ENCODE data around the gene VWF. TPM values are rescaled to one million over a fixed set of nuclear protein-coding genes. Genes with fewer than 3 reads are reported as not detected.

The VWF gene
- total RNA-seq, 2 donors from 2014 or later = 164 to 251 TPM

GRCh38 chr12:6067152-6067916 lies 57.1 kb downstream of the VWF start:
- TF ChIP-seq CTCF (IDR thresholded peaks at IDR 0.05) = peak; percentile 37
- DNase-seq (ENCODE audit: low spot score) (no peak), ATAC-seq (ENCODE audit: insufficient number of reproducible peaks, low FRiP score, low read depth) (no peak)
- no peak overlapping the region for H3K27ac ChIP-seq
- no peaks in the 10 kb centered on the region for H3K4me1 ChIP-seq (ENCODE audit: control insufficient read depth in 1 of 2, low read depth in 2 of 2)
- H3K27me3 ChIP-seq (replicated peaks; ENCODE audit: insufficient read depth) = no peaks in the 10 kb centered on the region
- no peak overlapping the region for H3K4me3 ChIP-seq
- H3K36me3 ChIP-seq = no peaks in the 10 kb centered on the region
- H3K9me3 ChIP-seq = no peaks in the 10 kb centered on the region

GRCh38 chr12:6066651-6067050 lies 57.8 kb downstream of the VWF start:
- H3K4me1 ChIP-seq (ENCODE audit: control insufficient read depth in 1 of 2, low read depth in 2 of 2) = no peaks in the 10 kb centered on the region

GRCh38 chr12:6065863-6066199 lies 58.6 kb downstream of the VWF start:
- no peak for TF ChIP-seq CTCF (IDR thresholded peaks at IDR 0.05)
- H3K36me3 ChIP-seq = no peaks in the 10 kb centered on the region
- ATAC-seq (ENCODE audit: insufficient number of reproducible peaks, low FRiP score, low read depth) = no peak
- no peaks in the 10 kb centered on the region for H3K4me1 ChIP-seq (ENCODE audit: control insufficient read depth in 1 of 2, low read depth in 2 of 2)
- H3K27me3 ChIP-seq (replicated peaks; ENCODE audit: insufficient read depth) = no peaks in the 10 kb centered on the region
- no peak for DNase-seq (ENCODE audit: low spot score)
- no peak overlapping the region for H3K27ac ChIP-seq
- H3K9me3 ChIP-seq = no peaks in the 10 kb centered on the region
- H3K4me3 ChIP-seq = no peak overlapping the region

More at GRCh38 chr12:6066651-6067050, 57.8 kb downstream of the VWF start:
- Histone ChIP-seq H3K27ac (no peak overlapping the region), H3K9me3 (no peaks in the 10 kb centered on the region), H3K27me3 (replicated peaks; ENCODE audit: insufficient read depth) (no peaks in the 10 kb centered on the region), H3K36me3 (no peaks in the 10 kb centered on the region), H3K4me3 (no peak overlapping the region)
- DNase-seq (ENCODE audit: low spot score) (no peak), ATAC-seq (ENCODE audit: insufficient number of reproducible peaks, low FRiP score, low read depth) (no peak)
- no peak for TF ChIP-seq CTCF (IDR thresholded peaks at IDR 0.05)

GRCh38 chr12:6065131-6065862 lies 59.2 kb downstream of the VWF start:
- Histone ChIP-seq H3K36me3 (no peaks in the 10 kb centered on the region), H3K27me3 (replicated peaks; ENCODE audit: insufficient read depth) (no peaks in the 10 kb centered on the region), H3K4me3 (no peak overlapping the region), H3K4me1 (ENCODE audit: control insufficient read depth in 1 of 2, low read depth in 2 of 2) (no peaks in the 10 kb centered on the region), H3K9me3 (no peaks in the 10 kb centered on the region), H3K27ac (no peak overlapping the region)
- DNase-seq (ENCODE audit: low spot score) (no peak), ATAC-seq (ENCODE audit: insufficient number of reproducible peaks, low FRiP score, low read depth) (no peak)
- TF ChIP-seq CTCF (IDR thresholded peaks at IDR 0.05) = no peak
